Measurements from ENCODE around the gene HELZ. TPM values are rescaled to one million over a fixed set of nuclear protein-coding genes. Genes with fewer than 3 reads are reported as not detected.

Gene HELZ
- total and polyA plus RNA-seq, 2 of the 8 experiments (the other 6 are each of a cell fraction or from before 2014, with no cell fraction given): 10.0 to 48.7 TPM

- Histone ChIP-seq H4K5ac (ENCODE audit: insufficient read length, low read depth, low read length) (no peak overlapping the region), H3K4me3 (ENCODE audit: extremely low read depth in 1 of 4, insufficient read depth in 2 of 4, low read depth in 3 of 4, low read length in 4 of 4) (no peak overlapping the region), H3K79me1 (ENCODE audit: low read depth, low read length) (peaks cover 3% of the 10 kb centered on the region; the same call in 1 of the 2 replicates), H3K18ac (ENCODE audit: extremely low read depth, low read length) (no peak overlapping the region), H4K8ac (ENCODE audit: extremely low read depth, insufficient read depth, low read length) (no peak overlapping the region), H3K14ac (ENCODE audit: insufficient read length) (no peak overlapping the region), H2BK120ac (replicated peaks; ENCODE audit: low read depth, low read length) (no peak overlapping the region), H2AK5ac (ENCODE audit: low read depth, low read length) (no peak overlapping the region), H3K9ac (replicated peaks in 1 of 4; ENCODE audit: extremely low read depth in 1 of 4, low read depth in 3 of 4, low read length in 3 of 4) (no peak overlapping the region), H2BK15ac (ENCODE audit: low read length) (no peak overlapping the region), H3K4me1 (replicated peaks in 1 of 4; ENCODE audit: control insufficient read depth in 3 of 4, insufficient read depth in 4 of 4, low read length in 3 of 4) (no peaks in the 10 kb centered on the region), H3K4me2 (ENCODE audit: insufficient read depth in 1 of 2, low read depth in 2 of 2, low read length in 2 of 2) (no peak overlapping the region), H3K23me2 (ENCODE audit: low read depth, low read length) (no peaks in the 10 kb centered on the region), H3K27me3 (replicated peaks in 1 of 4; ENCODE audit: control insufficient read depth in 3 of 4, extremely low read depth in 1 of 4, insufficient read depth in 3 of 4, low read length in 3 of 4) (no peaks in the 10 kb centered on the region), H2BK20ac (ENCODE audit: low read length) (no peak overlapping the region), H4K91ac (replicated peaks; ENCODE audit: insufficient read length, low read length) (no peak overlapping the region), H3K23ac (ENCODE audit: insufficient read length) (no peak overlapping the region), H3K4ac (replicated peaks; ENCODE audit: insufficient read length, low read depth, low read length) (no peak overlapping the region), H2BK5ac (ENCODE audit: low read depth, low read length) (no peak overlapping the region), H3K56ac (replicated peaks; ENCODE audit: insufficient read length, low read depth, low read length) (no peak overlapping the region), H2AFZ (ENCODE audit: low read length) (no peak overlapping the region), H3K79me2 (ENCODE audit: control insufficient read depth in 1 of 2, insufficient read depth in 2 of 2, low read length in 2 of 2) (no peaks in the 10 kb centered on the region), H4K20me1 (replicated peaks in 1 of 2; ENCODE audit: control insufficient read depth in 1 of 2, insufficient read depth in 2 of 2, low read length in 2 of 2) (no peaks in the 10 kb centered on the region), H2BK12ac (ENCODE audit: low read depth, low read length) (no peak overlapping the region), H3K36me3 (ENCODE audit: control insufficient read depth in 2 of 4, insufficient read depth in 4 of 4, low read length in 3 of 4) (peaks cover 0 to 10% (median 3%) of the 10 kb centered on the region in 4 experiments; a peak in 3 of 8 replicates), H3K9me3 (ENCODE audit: insufficient read depth in 2 of 2, low read depth in 1 of 2, low read length in 1 of 2) (no peaks in the 10 kb centered on the region), H3K27ac (ENCODE audit: low read depth, low read length) (no peak overlapping the region)
- no peak for DNase-seq (ENCODE audit: low read depth in 1 of 2, low spot score in 2 of 2)
- POLR2A ChIA-PET (ENCODE audit: partially characterized antibody): no interaction called here
- TF ChIP-seq TEAD4 (IDR thresholded peaks at IDR 0.05; ENCODE audit: low read depth, low read length) (no peak), CHD2 (IDR thresholded peaks at IDR 0.05; ENCODE audit: low read length) (no peak), CEBPB (IDR thresholded peaks at IDR 0.05; ENCODE audit: low read depth, low read length) (peak; percentile 32; the same call in 1 of the 2 replicates), JUN (IDR thresholded peaks at IDR 0.05; ENCODE audit: low read depth, low read length) (no peak)
- no peak for FAIRE-seq
- CTCF ChIA-PET (ENCODE audit: partially characterized antibody): interaction anchor here (1.0 to 5.4 kb wide), 2 partner anchors 10 to 12 kb away, joined by 3 to 22 read pairs; no protein-coding TSS in a partner anchor
- 89% methylated on average over 5 of the region's 5 CpGs; no CpG with 5 or more reads in 1 of the 2 experiments for WGBS, 2 experiments (ENCODE audit: extremely low coverage in 1 of 2, insufficient coverage in 1 of 2, insufficient read length in 1 of 2, insufficient replicate concordance in 2 of 2, low coverage in 1 of 2, low lambda C conversion rate in 2 of 2, missing lambda C conversion rate in 1 of 2)
Measured at GRCh38 chr17:67211742-67212141, 33.3 kb downstream of the HELZ start.
